ENCODE results near the gene ITSN1.

Gene ITSN1

DNA sequence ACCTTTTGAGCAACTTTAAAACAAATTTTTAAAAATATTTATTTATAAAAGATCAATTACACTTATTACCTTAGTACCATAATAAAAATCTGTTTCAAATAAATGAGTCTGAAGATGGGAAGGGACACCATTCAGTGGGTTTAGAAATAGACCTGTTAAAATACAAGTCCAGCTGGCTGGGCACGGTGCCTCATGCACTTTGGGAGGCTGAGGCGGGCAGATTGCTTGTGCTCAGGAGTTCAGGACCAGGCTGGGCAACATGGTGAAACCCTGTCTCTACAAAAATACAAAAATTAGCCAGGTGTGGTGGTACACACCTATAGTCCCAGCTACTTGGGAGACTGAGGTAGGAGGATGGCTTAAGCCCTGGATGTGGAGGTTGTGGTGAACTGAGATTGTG, 57.0 kb downstream of the ITSN1 start:
- peaks cover 3% of the 10 kb centered on the region; the same call in 1 of the 2 replicates for H3K79me2 ChIP-seq (ENCODE audit: control insufficient read depth, low read length)
- no peak overlapping the region for H3K27ac ChIP-seq (ENCODE audit: low read depth, low read length)
- no peak overlapping the region for H3K4me3 ChIP-seq (ENCODE audit: low read length)
- no peaks in the 10 kb centered on the region for H3K4me1 ChIP-seq (ENCODE audit: control insufficient read depth, low read length)
- H4K20me1 ChIP-seq (ENCODE audit: control insufficient read depth, insufficient read depth, low read depth, low read length), result no peaks in the 10 kb centered on the region
- no peak overlapping the region for H3K4me2 ChIP-seq (ENCODE audit: low read length)
- H3K9me3 ChIP-seq (ENCODE audit: control insufficient read depth, insufficient read depth, low read length), result no peaks in the 10 kb centered on the region
- H3K9me2 ChIP-seq (replicated peaks; ENCODE audit: control insufficient read depth, low read length), result no peaks in the 10 kb centered on the region
- no peaks in the 10 kb centered on the region for H3K36me3 ChIP-seq (ENCODE audit: control insufficient read depth, low read length)
- H3K27me3 ChIP-seq (ENCODE audit: control insufficient read depth, low read length), result no peaks in the 10 kb centered on the region
- no peaks in the 10 kb centered on the region for H3F3A ChIP-seq (ENCODE audit: control insufficient read depth, insufficient read depth)
- TF ChIP-seq, protein P1, sequence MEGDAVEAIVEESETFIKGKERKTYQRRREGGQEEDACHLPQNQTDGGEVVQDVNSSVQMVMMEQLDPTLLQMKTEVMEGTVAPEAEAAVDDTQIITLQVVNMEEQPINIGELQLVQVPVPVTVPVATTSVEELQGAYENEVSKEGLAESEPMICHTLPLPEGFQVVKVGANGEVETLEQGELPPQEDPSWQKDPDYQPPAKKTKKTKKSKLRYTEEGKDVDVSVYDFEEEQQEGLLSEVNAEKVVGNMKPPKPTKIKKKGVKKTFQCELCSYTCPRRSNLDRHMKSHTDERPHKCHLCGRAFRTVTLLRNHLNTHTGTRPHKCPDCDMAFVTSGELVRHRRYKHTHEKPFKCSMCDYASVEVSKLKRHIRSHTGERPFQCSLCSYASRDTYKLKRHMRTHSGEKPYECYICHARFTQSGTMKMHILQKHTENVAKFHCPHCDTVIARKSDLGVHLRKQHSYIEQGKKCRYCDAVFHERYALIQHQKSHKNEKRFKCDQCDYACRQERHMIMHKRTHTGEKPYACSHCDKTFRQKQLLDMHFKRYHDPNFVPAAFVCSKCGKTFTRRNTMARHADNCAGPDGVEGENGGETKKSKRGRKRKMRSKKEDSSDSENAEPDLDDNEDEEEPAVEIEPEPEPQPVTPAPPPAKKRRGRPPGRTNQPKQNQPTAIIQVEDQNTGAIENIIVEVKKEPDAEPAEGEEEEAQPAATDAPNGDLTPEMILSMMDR (IDR thresholded peaks at IDR 0.05; ENCODE audit: low read depth, low read length, poor library complexity, severe bottlenecking), result no peak
- TF ChIP-seq EZH2phosphoT487 (IDR thresholded peaks at IDR 0.05; ENCODE audit: borderline replicate concordance, low read length), result no peak

DNA sequence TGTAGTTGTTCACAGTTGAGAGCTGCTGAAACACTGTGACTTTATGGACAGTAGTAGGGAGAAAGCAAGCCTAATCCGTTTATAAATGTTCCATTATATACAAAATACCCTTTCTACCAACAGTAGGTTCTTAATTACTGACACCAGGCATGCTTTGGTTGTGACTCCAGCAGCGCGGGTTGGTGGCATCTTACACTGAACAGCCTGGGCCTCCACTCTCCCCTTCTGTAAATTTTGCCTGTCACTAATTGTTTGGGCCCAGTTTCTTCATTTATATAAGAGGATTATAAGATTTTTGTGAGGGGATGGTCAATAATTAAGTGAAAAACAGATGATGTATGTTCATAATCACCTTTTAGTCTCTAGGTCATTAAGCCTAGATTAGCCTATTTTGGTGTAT, 58.2 kb downstream of the ITSN1 start:
- no peak for TF ChIP-seq EZH2phosphoT487 (IDR thresholded peaks at IDR 0.05; ENCODE audit: borderline replicate concordance, low read length)
- Histone ChIP-seq H3K79me2 (ENCODE audit: control insufficient read depth, low read length) (peaks cover 5% of the 10 kb centered on the region; the same call in 1 of the 2 replicates), H3K4me2 (ENCODE audit: low read length) (no peak overlapping the region), H3K9me2 (replicated peaks; ENCODE audit: control insufficient read depth, low read length) (no peaks in the 10 kb centered on the region), H3K27me3 (ENCODE audit: control insufficient read depth, low read length) (no peaks in the 10 kb centered on the region), H3K9me3 (ENCODE audit: control insufficient read depth, insufficient read depth, low read length) (no peaks in the 10 kb centered on the region), H3K4me3 (ENCODE audit: low read length) (no peak overlapping the region), H4K20me1 (ENCODE audit: control insufficient read depth, insufficient read depth, low read depth, low read length) (no peaks in the 10 kb centered on the region), H3K4me1 (ENCODE audit: control insufficient read depth, low read length) (no peaks in the 10 kb centered on the region), H3K27ac (ENCODE audit: low read depth, low read length) (no peak overlapping the region), H3F3A (ENCODE audit: control insufficient read depth, insufficient read depth) (no peaks in the 10 kb centered on the region), H3K36me3 (ENCODE audit: control insufficient read depth, low read length) (no peaks in the 10 kb centered on the region)

- H3K9me3 ChIP-seq (ENCODE audit: control insufficient read depth, insufficient read depth, low read length), result no peaks in the 10 kb centered on the region
- no peak overlapping the region for H3K4me2 ChIP-seq (ENCODE audit: low read length)
- no peaks in the 10 kb centered on the region for H3K4me1 ChIP-seq (ENCODE audit: control insufficient read depth, low read length)
- no peaks in the 10 kb centered on the region for H3K9me2 ChIP-seq (replicated peaks; ENCODE audit: control insufficient read depth, low read length)
- peaks cover 5% of the 10 kb centered on the region; the same call in 1 of the 2 replicates for H3K79me2 ChIP-seq (ENCODE audit: control insufficient read depth, low read length)
- TF ChIP-seq, protein P1 (IDR thresholded peaks at IDR 0.05; ENCODE audit: low read depth, low read length, poor library complexity, severe bottlenecking), result no peak
- TF ChIP-seq EZH2phosphoT487 (IDR thresholded peaks at IDR 0.05; ENCODE audit: borderline replicate concordance, low read length), result no peak
- no peaks in the 10 kb centered on the region for H3K27me3 ChIP-seq (ENCODE audit: control insufficient read depth, low read length)
- no peaks in the 10 kb centered on the region for H4K20me1 ChIP-seq (ENCODE audit: control insufficient read depth, insufficient read depth, low read depth, low read length)
- H3K4me3 ChIP-seq (ENCODE audit: low read length), result no peak overlapping the region
- H3K27ac ChIP-seq (ENCODE audit: low read depth, low read length), result no peak overlapping the region
- no peaks in the 10 kb centered on the region for H3F3A ChIP-seq (ENCODE audit: control insufficient read depth, insufficient read depth)
- H3K36me3 ChIP-seq (ENCODE audit: control insufficient read depth, low read length), result no peaks in the 10 kb centered on the region
These were observed 61.7 kb downstream of the ITSN1 start for GRCh38 chr21:33703750-33704606.

- Histone ChIP-seq H3K4me2 (ENCODE audit: low read length) (no peak overlapping the region), H3K36me3 (ENCODE audit: control insufficient read depth, low read length) (no peaks in the 10 kb centered on the region), H3K79me2 (ENCODE audit: control insufficient read depth, low read length) (peaks cover 5% of the 10 kb centered on the region; the same call in 1 of the 2 replicates), H3K9me2 (replicated peaks; ENCODE audit: control insufficient read depth, low read length) (no peaks in the 10 kb centered on the region), H3K4me3 (ENCODE audit: low read length) (no peak overlapping the region), H3K27me3 (ENCODE audit: control insufficient read depth, low read length) (no peaks in the 10 kb centered on the region), H3F3A (ENCODE audit: control insufficient read depth, insufficient read depth) (no peaks in the 10 kb centered on the region), H4K20me1 (ENCODE audit: control insufficient read depth, insufficient read depth, low read depth, low read length) (no peaks in the 10 kb centered on the region), H3K27ac (ENCODE audit: low read depth, low read length) (no peak overlapping the region), H3K4me1 (ENCODE audit: control insufficient read depth, low read length) (peaks cover 6% of the 10 kb centered on the region; the same call in 1 of the 2 replicates), H3K9me3 (ENCODE audit: control insufficient read depth, insufficient read depth, low read length) (no peaks in the 10 kb centered on the region)
- TF ChIP-seq, protein P1 (IDR thresholded peaks at IDR 0.05; ENCODE audit: low read depth, low read length, poor library complexity, severe bottlenecking), result no peak
- TF ChIP-seq EZH2phosphoT487 (IDR thresholded peaks at IDR 0.05; ENCODE audit: borderline replicate concordance, low read length), result no peak
These were observed 65.5 kb downstream of the ITSN1 start for GRCh38 chr21:33707846-33708245.

Measured in DOHH2 (cell line).